Neural crest cell (in vitro differentiated cells): ENCODE results near the gene SNX14. TPM values are rescaled to one million over a fixed set of nuclear protein-coding genes. Genes with fewer than 3 reads are reported as not detected.

Experiments used
- DNase-seq: peaks from one replicate; pipeline ENCODE4 v3.0.0; 2021; ENCODE audit warnings: low read depth, mixed read lengths, low spot score
- H3K27ac Mint-ChIP-seq: one replicate; pipeline ENCODE4 v1.8.0; 2021; ENCODE audit warnings: mild to moderate bottlenecking, mixed read lengths; ENCODE audit not compliant: unreplicated experiment
- H3K27me3 Mint-ChIP-seq: 2 replicates; pipeline ENCODE4 v1.8.0; 2021; ENCODE audit warnings: low read depth, mild to moderate bottlenecking, mixed read lengths
- H3K36me3 Mint-ChIP-seq: 2 replicates; pipeline ENCODE4 v1.8.0; 2021; ENCODE audit warnings: low read depth, mild to moderate bottlenecking, mixed read lengths
- H3K4me1 Mint-ChIP-seq: 2 replicates; pipeline ENCODE4 v1.8.0; 2021; ENCODE audit warnings: mixed read lengths
- H3K4me3 Mint-ChIP-seq: one replicate; pipeline ENCODE4 v1.8.0; 2021; ENCODE audit warnings: mild to moderate bottlenecking, mixed read lengths
- H3K9me3 Mint-ChIP-seq: 2 replicates; pipeline ENCODE4 v1.8.0; 2021; ENCODE audit warnings: mixed read lengths
- total RNA-seq: library from RNA; stranded (reverse); gene quantifications from 2 replicates; pipeline ENCODE4 v1.2.1, GENCODE V29; 2021
- TF ChIP-seq, protein P1 (sequence below): fragments of 200-600 bp; sonication (generic); conservative IDR thresholded peaks from 2 replicates; pipeline ENCODE4 v1.5.0; 2021; ENCODE audit warnings: antibody characterized with exemption, mild to moderate bottlenecking

Gene SNX14
- total RNA-seq, 1 donor from 2014 or later = 56.4 TPM

DNA sequence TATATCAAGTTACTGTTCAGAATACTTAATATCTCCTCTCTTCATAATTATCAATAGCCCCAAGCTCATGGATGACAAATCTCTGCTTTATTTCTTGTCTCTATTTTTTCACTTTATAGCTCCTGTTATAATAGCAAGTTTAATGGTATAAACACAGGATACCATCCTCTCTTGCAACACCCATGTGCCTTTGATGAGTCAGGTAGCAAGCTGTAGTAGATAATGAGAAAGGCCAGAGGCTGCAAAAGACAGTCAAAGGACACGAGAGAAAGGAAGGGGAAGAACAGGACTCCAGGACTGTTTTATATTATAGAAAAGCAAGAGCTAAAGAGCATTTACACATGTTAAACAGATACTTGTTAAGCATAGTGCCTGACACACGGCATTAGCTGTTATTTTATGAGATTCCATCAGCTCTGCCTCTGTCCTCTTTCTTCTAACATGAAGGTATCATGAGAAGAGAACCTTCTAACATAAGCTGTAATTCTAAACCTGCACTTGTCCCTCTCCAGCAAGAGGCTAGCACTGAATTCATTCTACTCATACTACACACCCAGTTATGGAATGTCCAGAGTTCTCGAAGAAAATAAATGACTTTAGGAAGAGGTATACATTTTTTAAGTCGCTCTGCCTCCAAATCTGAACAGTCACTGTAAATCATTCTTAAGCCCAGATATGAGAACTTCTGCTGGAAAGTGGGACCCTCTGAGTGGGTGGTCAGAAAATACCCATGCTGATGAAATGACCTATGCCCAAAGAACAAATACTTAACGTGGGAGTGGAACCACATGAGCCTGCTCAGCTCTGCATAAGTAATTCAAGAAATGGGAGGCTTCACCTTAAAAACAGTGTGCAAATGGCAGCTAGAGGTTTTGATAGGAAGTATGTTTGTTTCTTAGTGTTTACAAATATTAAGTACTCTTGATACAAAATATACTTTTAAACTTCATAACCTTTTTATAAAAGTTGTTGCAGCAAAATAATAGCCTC is 98.8 kb downstream of the SNX14 start:
- no peaks in the 10 kb centered on the region for H3K27me3 Mint-ChIP-seq
- no peak for DNase-seq
- H3K4me3 Mint-ChIP-seq = no peak overlapping the region
- TF ChIP-seq, protein P1, sequence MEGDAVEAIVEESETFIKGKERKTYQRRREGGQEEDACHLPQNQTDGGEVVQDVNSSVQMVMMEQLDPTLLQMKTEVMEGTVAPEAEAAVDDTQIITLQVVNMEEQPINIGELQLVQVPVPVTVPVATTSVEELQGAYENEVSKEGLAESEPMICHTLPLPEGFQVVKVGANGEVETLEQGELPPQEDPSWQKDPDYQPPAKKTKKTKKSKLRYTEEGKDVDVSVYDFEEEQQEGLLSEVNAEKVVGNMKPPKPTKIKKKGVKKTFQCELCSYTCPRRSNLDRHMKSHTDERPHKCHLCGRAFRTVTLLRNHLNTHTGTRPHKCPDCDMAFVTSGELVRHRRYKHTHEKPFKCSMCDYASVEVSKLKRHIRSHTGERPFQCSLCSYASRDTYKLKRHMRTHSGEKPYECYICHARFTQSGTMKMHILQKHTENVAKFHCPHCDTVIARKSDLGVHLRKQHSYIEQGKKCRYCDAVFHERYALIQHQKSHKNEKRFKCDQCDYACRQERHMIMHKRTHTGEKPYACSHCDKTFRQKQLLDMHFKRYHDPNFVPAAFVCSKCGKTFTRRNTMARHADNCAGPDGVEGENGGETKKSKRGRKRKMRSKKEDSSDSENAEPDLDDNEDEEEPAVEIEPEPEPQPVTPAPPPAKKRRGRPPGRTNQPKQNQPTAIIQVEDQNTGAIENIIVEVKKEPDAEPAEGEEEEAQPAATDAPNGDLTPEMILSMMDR = no peak
- peaks cover 18% of the 10 kb centered on the region for H3K36me3 Mint-ChIP-seq
- H3K9me3 Mint-ChIP-seq = peaks cover 14% of the 10 kb centered on the region
- H3K4me1 Mint-ChIP-seq = no peaks in the 10 kb centered on the region
- no peak overlapping the region for H3K27ac Mint-ChIP-seq

GRCh38 chr6:85493389-85493788 is 100.3 kb downstream of the SNX14 start:
- Mint-ChIP-seq H3K27me3 (no peaks in the 10 kb centered on the region), H3K27ac (no peak overlapping the region), H3K4me3 (no peak overlapping the region), H3K9me3 (peaks cover 14% of the 10 kb centered on the region), H3K36me3 (peaks cover 14% of the 10 kb centered on the region), H3K4me1 (no peaks in the 10 kb centered on the region)
- no peak for DNase-seq
- TF ChIP-seq, protein P1 = no peak

- Mint-ChIP-seq H3K36me3 (no peaks in the 10 kb centered on the region), H3K27ac (no peak overlapping the region), H3K27me3 (no peaks in the 10 kb centered on the region), H3K4me3 (no peak overlapping the region), H3K9me3 (no peaks in the 10 kb centered on the region), H3K4me1 (no peaks in the 10 kb centered on the region)
- DNase-seq = no peak
- TF ChIP-seq, protein P1 = no peak
Observed at GRCh38 chr6:85490516-85491248, 103.0 kb downstream of the SNX14 start.

GRCh38 chr6:85484948-85485347 is 108.7 kb downstream of the SNX14 start:
- H3K9me3 Mint-ChIP-seq = no peaks in the 10 kb centered on the region
- DNase-seq = no peak
- H3K4me1 Mint-ChIP-seq = peaks cover 4% of the 10 kb centered on the region
- no peak overlapping the region for H3K4me3 Mint-ChIP-seq
- no peak overlapping the region for H3K27ac Mint-ChIP-seq
- no peaks in the 10 kb centered on the region for H3K36me3 Mint-ChIP-seq
- H3K27me3 Mint-ChIP-seq = no peaks in the 10 kb centered on the region
- TF ChIP-seq, protein P1 = no peak

DNA sequence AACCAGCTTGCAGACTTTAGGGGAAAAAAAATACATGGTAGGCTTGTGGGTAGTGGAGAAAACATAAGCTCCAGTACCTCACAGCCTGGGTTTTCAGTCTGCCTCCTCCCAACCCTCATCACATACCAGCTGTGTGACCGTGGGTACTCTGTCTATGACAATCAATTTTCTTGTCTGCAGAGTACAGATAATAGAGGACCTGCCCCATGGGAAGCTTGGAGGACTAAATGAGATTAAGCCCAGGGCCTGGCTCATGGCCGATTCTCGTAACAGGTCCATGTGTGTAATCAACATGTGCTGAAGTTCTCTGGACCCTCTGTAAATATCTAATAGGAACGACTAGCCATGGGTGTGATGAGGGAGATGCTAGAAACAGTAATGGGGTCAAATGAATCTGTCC is 109.8 kb downstream of the SNX14 start:
- no peak overlapping the region for H3K4me3 Mint-ChIP-seq
- H3K4me1 Mint-ChIP-seq = peaks cover 4% of the 10 kb centered on the region
- no peaks in the 10 kb centered on the region for H3K27me3 Mint-ChIP-seq
- no peaks in the 10 kb centered on the region for H3K36me3 Mint-ChIP-seq
- no peak overlapping the region for H3K27ac Mint-ChIP-seq
- DNase-seq = no peak
- no peaks in the 10 kb centered on the region for H3K9me3 Mint-ChIP-seq
- TF ChIP-seq, protein P1 = no peak
